ENCODE results near the gene CAMK2N2. TPM values are rescaled to one million over a fixed set of nuclear protein-coding genes. Genes with fewer than 3 reads are reported as not detected.

The CAMK2N2 gene
- total RNA-seq, 2 donors from 2014 or later: 0.33 to 1.8 TPM

DNA sequence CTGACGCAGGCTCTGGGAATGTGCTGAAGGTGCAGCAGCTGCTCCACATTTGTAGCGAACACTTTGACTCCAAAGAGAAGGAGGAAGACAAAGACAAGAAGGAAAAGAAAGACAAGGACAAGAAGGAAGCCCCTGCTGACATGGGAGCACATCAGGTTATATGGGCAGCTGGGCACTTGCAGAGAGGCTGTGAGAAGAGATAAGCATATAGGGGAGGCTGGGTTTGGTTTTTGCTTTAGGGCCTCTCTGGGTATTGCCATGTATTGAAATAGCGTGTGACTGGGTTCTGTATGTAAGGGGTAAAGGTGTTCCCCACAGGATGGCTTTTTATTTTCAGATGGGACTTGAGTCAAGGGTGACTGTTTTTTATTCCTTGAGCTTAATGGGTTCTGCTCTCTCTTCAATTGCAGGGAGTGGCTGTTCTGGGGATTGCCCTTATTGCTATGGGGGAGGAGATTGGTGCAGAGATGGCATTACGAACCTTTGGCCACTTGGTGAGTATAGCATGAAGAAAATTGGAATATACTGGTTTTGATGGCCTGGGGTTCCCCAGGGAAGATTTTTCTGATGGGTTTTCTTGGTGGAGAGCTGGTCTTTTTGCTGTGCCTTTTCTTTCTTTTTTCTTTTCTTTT lies 45.1 kb upstream of the CAMK2N2 start:
- TF ChIP-seq, protein P1, sequence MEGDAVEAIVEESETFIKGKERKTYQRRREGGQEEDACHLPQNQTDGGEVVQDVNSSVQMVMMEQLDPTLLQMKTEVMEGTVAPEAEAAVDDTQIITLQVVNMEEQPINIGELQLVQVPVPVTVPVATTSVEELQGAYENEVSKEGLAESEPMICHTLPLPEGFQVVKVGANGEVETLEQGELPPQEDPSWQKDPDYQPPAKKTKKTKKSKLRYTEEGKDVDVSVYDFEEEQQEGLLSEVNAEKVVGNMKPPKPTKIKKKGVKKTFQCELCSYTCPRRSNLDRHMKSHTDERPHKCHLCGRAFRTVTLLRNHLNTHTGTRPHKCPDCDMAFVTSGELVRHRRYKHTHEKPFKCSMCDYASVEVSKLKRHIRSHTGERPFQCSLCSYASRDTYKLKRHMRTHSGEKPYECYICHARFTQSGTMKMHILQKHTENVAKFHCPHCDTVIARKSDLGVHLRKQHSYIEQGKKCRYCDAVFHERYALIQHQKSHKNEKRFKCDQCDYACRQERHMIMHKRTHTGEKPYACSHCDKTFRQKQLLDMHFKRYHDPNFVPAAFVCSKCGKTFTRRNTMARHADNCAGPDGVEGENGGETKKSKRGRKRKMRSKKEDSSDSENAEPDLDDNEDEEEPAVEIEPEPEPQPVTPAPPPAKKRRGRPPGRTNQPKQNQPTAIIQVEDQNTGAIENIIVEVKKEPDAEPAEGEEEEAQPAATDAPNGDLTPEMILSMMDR (conservative IDR thresholded peaks at IDR 0.05): no peak
- WGBS, 2 experiments (ENCODE audit: insufficient coverage in 1 of 2, insufficient read length in 1 of 2): 96 to 100% methylated on average over 2 to 4 of the region's 4 CpGs
- Mint-ChIP-seq H3K36me3 (ENCODE audit: low read depth) (peaks cover 82% of the 10 kb centered on the region), H3K9me3 (no peaks in the 10 kb centered on the region), H3K4me1 (no peaks in the 10 kb centered on the region), H3K27ac (no peak overlapping the region), H3K4me3 (no peak overlapping the region), H3K27me3 (ENCODE audit: insufficient read depth) (no peaks in the 10 kb centered on the region)
- no peak overlapping the region for H3K4me3 ChIP-seq (ENCODE audit: low read length)
- no peak for DNase-seq
- peaks cover 78% of the 10 kb centered on the region for H3K36me3 ChIP-seq (ENCODE audit: control insufficient read depth, insufficient read depth, low read length)
- H3K27me3 ChIP-seq (ENCODE audit: control insufficient read depth, insufficient read depth, low read length, poor library complexity, severe bottlenecking): no peaks in the 10 kb centered on the region
- H3K9ac ChIP-seq (ENCODE audit: extremely low read depth, low read length, poor library complexity, severe bottlenecking): no peak overlapping the region
- H3K9me3 ChIP-seq (ENCODE audit: control insufficient read depth, low read length): no peaks in the 10 kb centered on the region
- no peak overlapping the region for H3K27ac ChIP-seq (ENCODE audit: low read depth, low read length)
- H3K4me1 ChIP-seq (ENCODE audit: control insufficient read depth, insufficient read depth, low read length): no peaks in the 10 kb centered on the region

DNA sequence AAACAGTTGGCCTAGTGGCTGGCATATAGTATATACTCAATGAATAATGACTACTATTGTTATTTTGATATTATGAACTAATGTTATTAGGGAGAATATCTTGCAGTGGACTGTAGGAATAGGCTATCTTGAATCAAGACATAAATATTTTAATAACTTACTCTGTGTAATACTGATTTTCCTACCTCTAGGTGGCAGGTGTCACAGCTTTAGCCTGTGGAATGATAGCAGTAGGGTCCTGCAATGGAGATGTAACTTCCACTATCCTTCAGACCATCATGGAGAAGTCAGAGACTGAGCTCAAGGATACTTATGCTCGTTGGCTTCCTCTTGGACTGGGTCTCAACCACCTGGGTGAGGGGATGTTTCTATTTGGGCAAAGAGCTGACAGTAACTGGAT lies 44.2 kb upstream of the CAMK2N2 start:
- Histone ChIP-seq H3K27me3 (ENCODE audit: control insufficient read depth, insufficient read depth, low read length, poor library complexity, severe bottlenecking) (no peaks in the 10 kb centered on the region), H3K36me3 (ENCODE audit: control insufficient read depth, insufficient read depth, low read length) (peaks cover 86% of the 10 kb centered on the region), H3K4me3 (ENCODE audit: low read length) (no peak overlapping the region), H3K4me1 (ENCODE audit: control insufficient read depth, insufficient read depth, low read length) (no peaks in the 10 kb centered on the region), H3K9ac (ENCODE audit: extremely low read depth, low read length, poor library complexity, severe bottlenecking) (no peak overlapping the region), H3K27ac (ENCODE audit: low read depth, low read length) (no peak overlapping the region), H3K9me3 (ENCODE audit: control insufficient read depth, low read length) (no peaks in the 10 kb centered on the region)
- no peak overlapping the region for H3K4me3 Mint-ChIP-seq
- peak overlapping the region; percentile 53 for H3K27ac Mint-ChIP-seq
- DNase-seq: no peak
- H3K36me3 Mint-ChIP-seq (ENCODE audit: low read depth): peaks cover 88% of the 10 kb centered on the region
- H3K4me1 Mint-ChIP-seq: peaks cover under 1% of the 10 kb centered on the region
- 83 to 89% methylated on average over 1 of the region's 1 CpG for WGBS, 2 experiments (ENCODE audit: insufficient coverage in 1 of 2, insufficient read length in 1 of 2)
- H3K9me3 Mint-ChIP-seq: no peaks in the 10 kb centered on the region
- H3K27me3 Mint-ChIP-seq (ENCODE audit: insufficient read depth): no peaks in the 10 kb centered on the region
- TF ChIP-seq, protein P1 (conservative IDR thresholded peaks at IDR 0.05): peak; percentile 67

DNA sequence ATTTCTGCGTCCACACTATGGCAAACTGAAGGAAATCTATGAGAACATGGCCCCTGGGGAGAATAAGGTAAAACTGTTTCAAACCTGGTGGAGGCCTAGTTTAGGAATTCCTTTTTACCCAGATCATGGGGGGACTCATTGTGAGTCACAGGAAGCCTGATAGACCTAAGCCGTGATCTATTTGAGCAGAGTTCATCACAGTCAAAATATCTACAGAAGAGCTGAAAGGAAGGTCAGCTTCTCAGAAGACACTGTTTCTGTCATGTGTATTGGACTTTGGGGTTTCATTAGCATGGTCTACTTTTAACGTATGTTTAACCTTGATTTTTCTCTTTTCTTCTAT lies 39.0 kb upstream of the CAMK2N2 start:
- Histone ChIP-seq H3K36me3 (ENCODE audit: control insufficient read depth, insufficient read depth, low read length) (peaks cover 54% of the 10 kb centered on the region), H3K4me1 (ENCODE audit: control insufficient read depth, insufficient read depth, low read length) (no peaks in the 10 kb centered on the region), H3K4me3 (ENCODE audit: low read length) (peak overlapping the region; percentile 96), H3K9me3 (ENCODE audit: control insufficient read depth, low read length) (no peaks in the 10 kb centered on the region), H3K27me3 (ENCODE audit: control insufficient read depth, insufficient read depth, low read length, poor library complexity, severe bottlenecking) (no peaks in the 10 kb centered on the region), H3K27ac (ENCODE audit: low read depth, low read length) (no peak overlapping the region), H3K9ac (ENCODE audit: extremely low read depth, low read length, poor library complexity, severe bottlenecking) (peak overlapping the region; percentile 80)
- DNase-seq: no peak
- H3K4me1 Mint-ChIP-seq: peaks cover 12% of the 10 kb centered on the region
- H3K9me3 Mint-ChIP-seq: no peaks in the 10 kb centered on the region
- 88 to 94% methylated on average over 3 of the region's 3 CpGs for WGBS, 2 experiments (ENCODE audit: insufficient coverage in 1 of 2, insufficient read length in 1 of 2)
- H3K27ac Mint-ChIP-seq: peak overlapping the region; percentile 88
- peaks cover 56% of the 10 kb centered on the region for H3K36me3 Mint-ChIP-seq (ENCODE audit: low read depth)
- no peaks in the 10 kb centered on the region for H3K27me3 Mint-ChIP-seq (ENCODE audit: insufficient read depth)
- TF ChIP-seq, protein P1 (conservative IDR thresholded peaks at IDR 0.05): no peak
- H3K4me3 Mint-ChIP-seq: peak overlapping the region; percentile 98
